ENCODE results near the gene LAMB4. TPM values are rescaled to one million over a fixed set of nuclear protein-coding genes. Genes with fewer than 3 reads are reported as not detected.

Gene LAMB4
- total RNA-seq, 1 donor from 2014 or later: not detected

- intact Hi-C loops (cut with DNase I): no loop called here
- TF ChIP-seq, protein P1, sequence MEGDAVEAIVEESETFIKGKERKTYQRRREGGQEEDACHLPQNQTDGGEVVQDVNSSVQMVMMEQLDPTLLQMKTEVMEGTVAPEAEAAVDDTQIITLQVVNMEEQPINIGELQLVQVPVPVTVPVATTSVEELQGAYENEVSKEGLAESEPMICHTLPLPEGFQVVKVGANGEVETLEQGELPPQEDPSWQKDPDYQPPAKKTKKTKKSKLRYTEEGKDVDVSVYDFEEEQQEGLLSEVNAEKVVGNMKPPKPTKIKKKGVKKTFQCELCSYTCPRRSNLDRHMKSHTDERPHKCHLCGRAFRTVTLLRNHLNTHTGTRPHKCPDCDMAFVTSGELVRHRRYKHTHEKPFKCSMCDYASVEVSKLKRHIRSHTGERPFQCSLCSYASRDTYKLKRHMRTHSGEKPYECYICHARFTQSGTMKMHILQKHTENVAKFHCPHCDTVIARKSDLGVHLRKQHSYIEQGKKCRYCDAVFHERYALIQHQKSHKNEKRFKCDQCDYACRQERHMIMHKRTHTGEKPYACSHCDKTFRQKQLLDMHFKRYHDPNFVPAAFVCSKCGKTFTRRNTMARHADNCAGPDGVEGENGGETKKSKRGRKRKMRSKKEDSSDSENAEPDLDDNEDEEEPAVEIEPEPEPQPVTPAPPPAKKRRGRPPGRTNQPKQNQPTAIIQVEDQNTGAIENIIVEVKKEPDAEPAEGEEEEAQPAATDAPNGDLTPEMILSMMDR (IDR thresholded peaks at IDR 0.05): no peak
- DNase-seq (ENCODE audit: low spot score in 2 of 2): no peak
- Histone ChIP-seq H3K4me3 (no peak overlapping the region), H3K36me3 (no peaks in the 10 kb centered on the region), H3K4me1 (no peaks in the 10 kb centered on the region), H3K27ac (no peak overlapping the region), H3K9me3 (no peaks in the 10 kb centered on the region), H3K27me3 (no peaks in the 10 kb centered on the region)
These were observed 43.2 kb downstream of the LAMB4 start for GRCh38 chr7:108086962-108087361.

DNA sequence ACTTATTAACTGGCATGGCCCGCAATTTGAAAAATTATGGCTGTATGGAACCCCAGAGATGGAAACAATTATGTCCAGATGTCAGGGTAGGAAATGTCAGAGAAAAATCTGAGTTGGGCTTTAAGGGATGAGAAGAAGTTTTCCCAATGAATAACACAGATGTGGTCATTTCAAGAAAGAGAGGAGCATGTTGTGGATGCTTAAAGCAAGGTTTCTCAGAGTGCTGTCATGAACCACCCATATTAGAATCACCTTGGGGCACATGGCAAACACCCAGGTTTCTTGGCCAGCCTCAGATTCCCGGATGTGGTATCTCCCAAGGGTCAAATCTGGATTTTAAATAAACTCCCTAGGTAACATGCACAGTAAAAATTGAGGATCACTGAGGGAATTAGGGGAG lies 43.6 kb downstream of the LAMB4 start:
- Histone ChIP-seq H3K36me3 (no peaks in the 10 kb centered on the region), H3K27me3 (no peaks in the 10 kb centered on the region), H3K4me3 (no peak overlapping the region), H3K27ac (no peak overlapping the region), H3K9me3 (no peaks in the 10 kb centered on the region), H3K4me1 (no peaks in the 10 kb centered on the region)
- intact Hi-C loops (cut with DNase I): no loop called here
- no peak for DNase-seq (ENCODE audit: low spot score in 2 of 2)
- TF ChIP-seq, protein P1 (IDR thresholded peaks at IDR 0.05): no peak

DNA sequence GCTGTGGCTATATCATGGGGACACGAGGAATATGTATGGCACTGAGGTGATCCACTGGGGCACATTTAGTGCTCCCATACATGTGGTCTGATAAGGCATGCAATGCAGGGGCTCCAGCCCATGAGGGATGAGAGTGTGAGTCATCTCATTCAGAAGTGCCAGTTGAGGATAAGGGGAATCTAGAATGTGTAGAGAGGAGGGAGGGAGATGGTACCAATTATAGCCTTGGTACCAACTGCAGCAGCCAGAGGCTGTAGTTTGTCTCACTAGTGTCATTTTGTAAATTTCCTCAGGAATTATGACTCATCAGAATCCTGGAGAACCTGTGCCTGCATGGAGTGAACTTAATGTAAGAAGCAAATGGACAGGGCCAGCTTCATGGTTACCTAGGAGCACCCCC lies 46.2 kb downstream of the LAMB4 start:
- no peak for DNase-seq (ENCODE audit: low spot score in 2 of 2)
- Histone ChIP-seq H3K27ac (no peak overlapping the region), H3K36me3 (no peaks in the 10 kb centered on the region), H3K9me3 (no peaks in the 10 kb centered on the region), H3K4me1 (no peaks in the 10 kb centered on the region), H3K27me3 (no peaks in the 10 kb centered on the region), H3K4me3 (no peak overlapping the region)
- intact Hi-C loops (cut with DNase I): no loop called here
- TF ChIP-seq, protein P1 (IDR thresholded peaks at IDR 0.05): no peak

GRCh38 chr7:108079648-108080591 lies 50.2 kb downstream of the LAMB4 start:
- H3K27me3 ChIP-seq: no peaks in the 10 kb centered on the region
- no peaks in the 10 kb centered on the region for H3K36me3 ChIP-seq
- intact Hi-C loops (cut with DNase I): no loop called here
- H3K9me3 ChIP-seq: no peaks in the 10 kb centered on the region
- H3K27ac ChIP-seq: no peak overlapping the region
- no peaks in the 10 kb centered on the region for H3K4me1 ChIP-seq
- DNase-seq (ENCODE audit: low spot score in 2 of 2): no peak
- no peak overlapping the region for H3K4me3 ChIP-seq
- TF ChIP-seq, protein P1 (IDR thresholded peaks at IDR 0.05): no peak

DNA sequence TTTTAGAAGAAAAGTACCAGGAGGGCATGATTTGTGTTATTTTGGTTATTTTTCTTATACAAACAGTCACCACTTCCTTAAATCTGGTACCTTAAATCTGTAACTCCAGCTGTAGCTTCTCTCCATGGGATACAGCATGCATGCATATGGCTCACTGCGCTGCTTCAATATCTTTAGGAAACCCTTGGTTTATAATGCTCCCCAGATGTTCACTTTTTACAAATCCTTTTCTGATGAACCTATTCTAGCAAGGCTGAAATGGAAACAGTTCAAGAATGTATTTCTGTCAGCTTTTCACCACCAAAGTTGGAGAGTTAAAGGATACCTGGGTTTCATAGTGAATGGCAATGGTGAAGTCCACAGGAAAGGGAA lies 50.9 kb downstream of the LAMB4 start:
- H3K27me3 ChIP-seq: no peaks in the 10 kb centered on the region
- H3K4me1 ChIP-seq: no peaks in the 10 kb centered on the region
- TF ChIP-seq, protein P1 (IDR thresholded peaks at IDR 0.05): no peak
- no peaks in the 10 kb centered on the region for H3K9me3 ChIP-seq
- DNase-seq (ENCODE audit: low spot score in 2 of 2): no peak
- H3K4me3 ChIP-seq: no peak overlapping the region
- H3K36me3 ChIP-seq: no peaks in the 10 kb centered on the region
- no peak overlapping the region for H3K27ac ChIP-seq
- intact Hi-C loops (cut with DNase I): no loop called here
